GM18907 (cell line): ENCODE data around the gene C10orf67.
"Not testable (repeated sequence)": the region's sequence is repeated elsewhere in the genome, so short reads cannot be mapped to it uniquely, and the experiment has no call there.

Experiments used
- ATAC-seq: cut with Tn5 transposase; IDR thresholded peaks from one replicate; pipeline ENCODE4 v1.9.1; 2021; ENCODE audit warnings: mild to moderate bottlenecking, moderate library complexity; ENCODE audit not compliant: unreplicated experiment

Gene C10orf67

GRCh38 chr10:23362879-23363792 lies 18.5 kb upstream of the C10orf67 start:
- ATAC-seq = peak; percentile 37

- peak; percentile 68 for ATAC-seq
Measured at GRCh38 chr10:23362069-23362830, 17.7 kb upstream of the C10orf67 start.

GRCh38 chr10:23361665-23362064 lies 17.1 kb upstream of the C10orf67 start:
- ATAC-seq = no peak

GRCh38 chr10:23359692-23360380 lies 15.2 kb upstream of the C10orf67 start:
- ATAC-seq = no peak

GRCh38 chr10:23358357-23358756 lies 13.8 kb upstream of the C10orf67 start:
- ATAC-seq = no peak

GRCh38 chr10:23354630-23355279 lies 10.2 kb upstream of the C10orf67 start:
- no peak for ATAC-seq

GRCh38 chr10:23351926-23352519 lies 7.4 kb upstream of the C10orf67 start:
- no peak for ATAC-seq

GRCh38 chr10:23350706-23351105 lies 6.1 kb upstream of the C10orf67 start:
- not testable (repeated sequence) for ATAC-seq

- no peak for ATAC-seq
Measured at GRCh38 chr10:23345861-23346260, 1.3 kb upstream of the C10orf67 start.

GRCh38 chr10:23343591-23344240 lies 881 bp downstream of the C10orf67 start:
- ATAC-seq = no peak

- no peak for ATAC-seq
Measured at GRCh38 chr10:23342213-23342884, 2.2 kb downstream of the C10orf67 start.

- peak; percentile 38 for ATAC-seq
Measured at GRCh38 chr10:23341004-23341403, 3.6 kb downstream of the C10orf67 start.

GRCh38 chr10:23340354-23340753 lies 4.2 kb downstream of the C10orf67 start:
- ATAC-seq = no peak

GRCh38 chr10:23338886-23339285 lies 5.7 kb downstream of the C10orf67 start:
- ATAC-seq = no peak

GRCh38 chr10:23338155-23338828 lies 6.3 kb downstream of the C10orf67 start:
- peak; percentile 35 for ATAC-seq

GRCh38 chr10:23337616-23338015 lies 7.0 kb downstream of the C10orf67 start:
- ATAC-seq = peak; percentile 59

GRCh38 chr10:23331567-23332301 lies 12.9 kb downstream of the C10orf67 start:
- no peak for ATAC-seq

- no peak for ATAC-seq
Measured at GRCh38 chr10:23330948-23331347, 13.6 kb downstream of the C10orf67 start.
